IPS-18c (cell line): Measurements from ENCODE around the gene MCRIP2.
"Not testable (repeated sequence)": the region's sequence is repeated elsewhere in the genome, so short reads cannot be mapped to it uniquely, and the experiment has no call there.

Experiments
- H3K4me3 ChIP-seq: 2 replicates; pipeline ENCODE4 v1.7.0; 2013; ENCODE audit warnings: low read depth, mild to moderate bottlenecking, low read length, moderate library complexity; ENCODE audit not compliant: insufficient read depth
- H3K9me3 ChIP-seq: one replicate; pipeline ENCODE4 v1.6.1; 2013; ENCODE audit warnings: mild to moderate bottlenecking, low read length, moderate library complexity; ENCODE audit not compliant: control insufficient read depth, insufficient read depth

The MCRIP2 gene, protein sequence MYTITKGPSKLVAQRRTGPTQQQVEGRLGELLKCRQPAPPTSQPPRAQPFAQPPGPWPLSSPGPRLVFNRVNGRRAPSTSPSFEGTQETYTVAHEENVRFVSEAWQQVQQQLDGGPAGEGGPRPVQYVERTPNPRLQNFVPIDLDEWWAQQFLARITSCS

DNA sequence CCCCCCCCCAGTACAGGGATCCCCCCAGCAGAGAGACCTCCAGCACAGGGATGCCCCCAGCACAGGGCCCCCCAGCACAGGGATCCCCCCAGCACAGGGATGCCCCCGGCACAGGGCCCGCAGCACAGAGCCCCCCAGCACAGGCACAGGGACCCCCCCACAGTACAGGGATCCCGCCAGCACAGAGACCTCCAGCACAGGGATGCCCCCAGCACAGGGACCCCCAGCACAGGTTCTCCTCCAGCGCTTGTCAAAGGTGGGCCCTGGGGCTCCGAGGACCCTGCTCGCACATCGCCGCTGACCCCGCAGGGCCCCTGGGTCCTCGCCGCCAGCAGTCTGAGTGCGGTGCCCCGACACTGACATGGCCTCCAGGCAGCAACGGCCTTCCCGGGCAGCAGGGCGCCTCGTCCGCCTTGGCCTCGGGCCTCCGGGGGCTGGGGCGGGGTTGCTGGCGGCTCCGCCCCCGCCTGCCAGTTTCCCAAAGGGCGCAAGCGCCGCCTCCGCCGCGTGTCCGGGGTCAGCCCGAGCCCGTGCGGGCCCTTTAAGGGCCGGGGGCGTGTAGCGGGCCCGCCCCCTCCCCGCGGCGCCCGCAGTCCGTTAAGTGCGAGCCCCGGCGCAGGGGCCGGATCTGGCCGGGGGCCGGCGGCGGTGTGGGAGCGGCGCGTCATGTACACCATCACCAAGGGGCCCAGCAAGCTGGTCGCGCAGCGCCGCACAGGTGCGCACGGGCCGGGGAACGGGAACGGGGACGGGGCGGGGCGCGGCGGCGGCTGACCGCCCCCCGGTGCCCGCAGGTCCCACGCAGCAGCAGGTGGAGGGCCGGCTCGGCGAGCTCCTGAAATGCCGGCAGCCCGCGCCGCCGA lies at the start of gene MCRIP2:
Gene MCRIP2 (plus strand): TSS at position 503 of the 863 bp plus-strand sequence. CDS start 164 bp downstream, at position 667.
- Histone ChIP-seq H3K9me3 (no peaks in the 10 kb centered on the region), H3K4me3 (peak within 1 kb of the TSS; percentile 72)

DNA sequence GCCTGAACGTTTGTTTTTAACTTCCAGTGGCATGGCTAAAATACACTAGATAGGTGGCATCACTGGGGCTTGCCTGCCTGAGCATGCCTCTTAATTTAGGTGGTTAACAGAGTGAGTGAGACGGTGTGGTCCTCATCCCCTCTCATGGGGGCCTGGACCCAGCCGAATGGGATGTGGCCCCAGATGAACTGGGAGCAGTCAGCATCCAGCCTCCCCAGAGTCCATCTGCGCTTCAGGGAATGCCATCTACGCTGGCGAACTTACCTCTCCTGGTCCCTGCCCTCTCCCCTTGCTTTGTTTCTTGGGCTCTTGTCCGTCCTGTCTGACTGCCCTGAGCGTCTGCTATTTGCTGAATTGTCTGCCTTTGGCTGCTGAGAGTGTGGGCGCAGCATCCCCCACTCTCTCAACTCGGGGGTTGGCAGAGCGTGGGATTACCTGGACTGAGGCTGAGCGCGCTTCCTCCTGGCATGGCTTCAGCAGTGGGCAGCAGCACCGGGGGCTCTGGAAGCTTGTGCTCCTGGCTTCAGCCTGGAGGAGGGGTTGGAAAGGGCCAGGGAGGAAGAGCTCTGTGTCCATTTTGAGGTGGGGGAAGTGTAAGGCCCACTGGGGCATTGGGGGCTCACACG lies 49.6 kb upstream of the MCRIP2 start:
- H3K9me3 ChIP-seq = no peaks in the 10 kb centered on the region
- H3K4me3 ChIP-seq = no peak overlapping the region

DNA sequence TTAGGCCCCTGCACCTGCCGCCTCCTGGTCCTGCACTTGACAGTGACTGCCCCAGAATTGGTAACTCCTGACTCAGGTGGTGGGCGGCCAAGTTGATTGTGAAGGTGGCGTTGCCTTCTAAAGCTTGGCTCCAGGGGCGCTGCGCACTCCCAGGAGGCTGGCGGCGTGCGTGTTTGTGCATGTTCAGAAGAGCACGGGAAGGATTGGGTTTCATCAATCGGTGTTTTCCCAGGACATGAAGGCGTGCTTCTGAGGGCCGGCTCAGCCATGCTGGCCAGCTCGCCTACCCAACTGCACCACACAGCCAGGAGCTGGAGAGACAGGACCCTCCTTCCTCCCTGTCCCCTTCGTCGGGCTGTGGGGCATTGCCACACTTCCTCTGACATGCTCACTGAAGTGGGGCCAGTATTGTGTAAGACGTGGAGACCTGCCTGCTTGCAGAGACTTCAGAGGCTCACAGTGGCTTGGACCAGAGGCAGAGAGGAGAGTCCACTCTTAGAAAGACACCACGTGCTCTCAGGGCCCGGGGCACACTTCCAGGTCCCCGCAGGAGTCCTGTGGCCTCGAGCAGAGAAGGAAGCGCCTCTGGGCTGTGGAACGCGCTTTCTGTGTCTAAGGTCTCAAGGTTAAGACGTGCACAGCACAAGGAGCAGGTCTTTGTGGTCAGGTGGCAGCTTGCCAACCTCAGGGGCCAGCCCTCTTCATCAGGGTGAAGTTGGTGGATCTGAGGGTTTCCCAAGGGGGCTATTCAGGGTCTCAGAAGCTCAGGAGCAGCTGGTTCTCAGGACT lies 48.9 kb upstream of the MCRIP2 start:
- Histone ChIP-seq H3K4me3 (no peak overlapping the region), H3K9me3 (no peaks in the 10 kb centered on the region)

DNA sequence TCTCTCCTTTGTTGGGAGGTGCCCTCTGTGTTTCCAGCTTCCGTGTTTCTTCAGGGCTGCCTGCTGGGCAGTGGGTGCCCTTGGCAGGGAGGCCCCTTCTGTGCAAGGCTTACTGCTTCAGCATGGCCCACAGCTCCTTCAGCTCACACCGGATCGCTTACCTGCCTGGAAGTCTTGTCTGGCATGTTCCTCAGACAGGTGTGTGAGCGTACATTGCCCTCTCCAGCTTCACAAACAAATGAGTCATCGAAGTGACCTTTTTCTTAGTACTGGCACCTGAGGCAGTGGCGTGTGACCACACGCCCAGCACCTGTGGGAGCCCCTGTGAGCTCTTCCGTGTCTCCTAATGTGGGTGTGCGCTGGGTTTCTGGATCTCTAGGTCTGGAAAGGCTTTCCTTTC lies 48.2 kb upstream of the MCRIP2 start:
- Histone ChIP-seq H3K4me3 (no peak overlapping the region), H3K9me3 (no peaks in the 10 kb centered on the region)

DNA sequence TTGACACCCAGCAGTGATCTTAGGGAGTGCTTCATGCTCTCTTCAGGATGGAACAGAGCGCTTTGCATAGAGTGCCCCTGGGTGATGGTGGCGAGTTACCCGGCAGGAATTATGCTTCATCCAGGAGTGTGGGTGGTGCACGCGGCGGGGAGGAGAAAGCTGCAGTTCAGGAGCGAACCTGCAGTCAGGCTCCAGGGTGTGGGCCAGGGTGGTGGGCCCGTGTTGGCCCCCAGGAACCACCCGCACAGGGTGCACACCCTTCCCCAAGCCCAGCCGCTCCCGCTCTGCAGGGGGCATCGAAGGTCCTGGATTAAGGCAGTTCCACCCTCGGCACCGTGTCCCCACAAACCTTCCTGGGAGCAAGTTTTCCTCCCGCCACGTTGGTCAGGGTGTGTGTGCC lies 47.8 kb upstream of the MCRIP2 start:
- Histone ChIP-seq H3K4me3 (no peak overlapping the region), H3K9me3 (no peaks in the 10 kb centered on the region)

DNA sequence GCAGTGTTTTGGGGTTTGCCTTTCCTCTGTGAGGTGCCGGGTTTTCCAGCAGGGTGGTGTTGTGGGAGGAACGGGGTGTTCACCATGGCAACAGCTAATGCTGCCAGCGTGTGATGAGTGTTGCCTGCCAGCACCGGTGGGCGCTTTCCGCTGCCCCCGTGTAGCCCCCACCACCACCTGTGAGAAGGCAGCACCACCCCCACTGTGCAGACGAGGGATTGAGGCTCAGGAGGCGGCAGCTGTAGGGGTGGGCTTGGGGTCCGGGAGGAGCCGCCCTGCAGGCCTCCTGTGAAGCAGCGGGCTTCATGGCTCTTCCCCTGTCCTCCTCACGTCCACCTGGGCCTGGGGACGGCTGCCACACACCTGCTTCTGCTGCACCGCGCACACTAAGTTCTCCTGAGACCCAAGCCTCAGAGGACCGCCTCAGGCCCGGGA lies 46.5 kb upstream of the MCRIP2 start:
- no peak overlapping the region for H3K4me3 ChIP-seq
- no peaks in the 10 kb centered on the region for H3K9me3 ChIP-seq

DNA sequence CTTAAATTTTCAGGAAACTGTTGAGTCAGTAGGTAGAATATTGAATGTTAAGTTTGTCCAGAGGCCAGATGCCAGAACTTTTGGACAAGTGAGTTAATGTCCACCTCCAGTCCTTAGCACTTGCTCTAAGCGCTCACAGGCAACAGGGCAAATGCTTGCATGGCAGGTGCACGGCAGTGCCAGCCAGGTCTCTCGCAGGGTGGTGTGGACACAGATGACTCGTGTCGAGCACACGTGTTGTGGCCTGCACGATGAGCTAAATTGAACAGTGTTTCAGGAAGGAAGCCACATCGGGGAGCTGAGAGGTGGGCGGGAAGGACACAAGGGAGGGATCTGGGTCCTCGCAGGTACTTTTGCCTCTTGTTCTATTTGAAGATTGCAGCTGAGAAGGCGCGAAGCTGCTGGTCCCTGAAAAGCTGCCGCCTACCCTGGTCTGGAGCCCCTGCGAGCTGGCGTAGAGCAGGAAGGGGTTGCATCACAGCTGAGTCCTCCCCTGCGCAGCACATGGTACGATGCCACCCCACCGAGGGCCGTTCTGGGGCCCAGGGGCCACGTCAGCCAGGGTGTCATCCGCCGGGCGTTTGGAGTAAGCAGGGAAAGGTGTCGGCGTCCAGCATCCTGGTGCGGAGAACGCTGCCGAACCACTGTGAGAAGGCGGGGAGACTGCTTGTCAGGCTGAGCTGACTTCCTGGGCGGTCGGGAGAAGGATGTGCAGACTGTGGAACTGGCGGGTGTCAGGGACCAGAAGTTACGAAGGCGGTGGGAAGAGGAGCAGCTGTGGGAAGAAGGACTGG lies 45.5 kb upstream of the MCRIP2 start:
- H3K9me3 ChIP-seq = no peaks in the 10 kb centered on the region

DNA sequence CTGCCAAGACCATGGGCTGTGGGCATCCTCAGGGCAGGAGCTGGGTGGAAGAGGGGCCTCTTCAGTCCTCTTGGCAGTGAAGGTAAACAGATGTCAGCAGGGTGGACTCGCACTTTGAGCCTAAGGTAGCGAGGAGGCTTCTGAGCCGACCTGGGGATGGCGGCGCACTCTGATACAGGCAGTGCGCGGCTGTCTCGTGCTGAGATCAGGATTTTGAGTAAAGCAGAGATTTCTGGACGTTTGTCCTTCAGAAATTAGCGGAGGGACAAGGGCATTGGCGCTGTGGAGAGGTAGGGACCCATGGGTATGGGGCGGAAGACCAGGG lies 44.9 kb upstream of the MCRIP2 start:
- Histone ChIP-seq H3K9me3 (no peaks in the 10 kb centered on the region), H3K4me3 (no peak overlapping the region)

More for the DNA sequence above, 45.5 kb upstream of the MCRIP2 start:
- H3K4me3 ChIP-seq = no peak overlapping the region

DNA sequence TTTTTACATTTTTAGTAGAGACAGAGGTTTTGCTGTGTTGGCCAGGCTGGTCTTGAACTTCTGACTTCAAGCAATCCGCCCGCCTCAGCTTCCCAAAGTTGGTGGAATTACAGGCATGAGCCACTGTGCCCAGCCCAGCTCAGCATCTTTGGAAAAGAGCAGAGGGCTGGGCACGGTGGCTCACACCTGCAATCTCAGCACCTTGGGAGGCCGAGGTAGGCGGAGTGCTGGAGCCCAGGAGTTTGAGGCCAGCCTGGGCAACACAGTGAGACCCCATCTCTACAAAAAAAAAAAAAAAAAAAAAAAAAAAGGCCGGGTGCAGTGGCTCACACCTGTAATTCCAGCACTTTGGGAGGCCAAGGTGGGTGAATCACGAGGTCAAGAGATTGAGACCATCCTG lies 44.0 kb upstream of the MCRIP2 start:
- not testable (repeated sequence) for H3K9me3 ChIP-seq, H3K4me3 ChIP-seq

DNA sequence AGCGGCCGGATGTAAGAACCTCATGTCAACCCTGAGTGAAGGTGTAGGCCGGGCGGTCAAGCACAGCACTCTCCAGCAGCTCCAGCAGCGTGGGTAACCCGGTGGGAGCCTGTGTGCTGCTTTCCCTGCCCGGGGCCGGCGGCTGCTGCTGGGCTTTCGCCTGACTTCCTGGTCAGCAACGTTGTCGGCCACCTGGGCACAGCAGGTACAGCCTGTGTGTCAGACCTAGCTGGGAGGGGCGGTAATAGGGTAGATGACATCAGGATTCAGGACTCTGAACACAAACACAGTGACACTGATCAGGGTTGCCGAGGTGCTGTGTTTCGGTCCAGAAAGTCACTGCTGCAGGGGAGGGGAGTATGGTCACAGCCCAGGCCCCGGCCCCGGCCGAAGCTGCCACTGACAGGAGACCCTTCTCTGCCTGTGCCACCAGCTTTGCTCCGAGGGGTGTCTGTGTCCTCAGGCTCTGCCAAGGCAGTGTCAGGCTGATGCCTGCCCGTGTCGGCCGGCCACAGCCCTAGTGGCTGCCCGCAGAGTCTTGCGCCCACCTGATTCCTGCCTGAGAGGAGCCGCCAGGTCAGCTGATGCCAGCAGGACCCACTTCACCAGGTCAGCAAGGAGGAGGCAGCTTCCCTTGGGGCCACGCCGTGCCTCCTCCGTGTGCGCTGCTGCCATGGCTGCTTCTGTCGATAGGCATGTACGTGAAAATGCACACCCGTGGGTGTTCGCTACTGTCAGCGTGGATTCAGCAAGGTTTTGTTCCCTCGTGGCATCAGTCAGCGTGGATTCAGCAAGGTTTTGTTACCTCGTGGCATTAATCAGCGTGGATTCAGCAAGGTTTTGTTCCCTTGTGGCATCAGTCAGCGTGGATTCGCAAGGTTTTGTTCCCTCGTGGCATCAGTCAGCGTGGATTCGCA lies 42.5 kb upstream of the MCRIP2 start:
- no peak overlapping the region for H3K4me3 ChIP-seq
- H3K9me3 ChIP-seq = no peaks in the 10 kb centered on the region

DNA sequence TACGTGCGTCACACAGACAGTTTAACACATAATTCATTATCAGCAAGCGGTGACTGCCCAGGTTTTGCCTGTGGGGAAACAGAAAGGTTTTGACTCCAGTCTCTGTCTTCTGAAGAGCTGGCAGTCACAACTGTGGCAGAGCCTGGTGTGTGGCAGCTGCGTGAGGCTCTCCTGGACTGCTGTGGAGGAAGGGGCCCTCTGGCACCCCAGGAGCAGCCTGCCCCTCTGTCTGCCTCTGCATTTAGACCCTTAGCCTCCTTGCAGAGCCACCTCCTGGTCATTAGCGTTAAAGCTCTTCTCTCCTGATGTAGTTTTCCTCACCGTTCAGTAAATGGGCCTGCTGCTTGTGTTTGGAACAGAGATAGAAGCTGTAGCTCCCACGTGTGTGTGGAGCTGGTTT lies 40.8 kb upstream of the MCRIP2 start:
- no peak overlapping the region for H3K4me3 ChIP-seq
- peaks cover 3% of the 10 kb centered on the region for H3K9me3 ChIP-seq

DNA sequence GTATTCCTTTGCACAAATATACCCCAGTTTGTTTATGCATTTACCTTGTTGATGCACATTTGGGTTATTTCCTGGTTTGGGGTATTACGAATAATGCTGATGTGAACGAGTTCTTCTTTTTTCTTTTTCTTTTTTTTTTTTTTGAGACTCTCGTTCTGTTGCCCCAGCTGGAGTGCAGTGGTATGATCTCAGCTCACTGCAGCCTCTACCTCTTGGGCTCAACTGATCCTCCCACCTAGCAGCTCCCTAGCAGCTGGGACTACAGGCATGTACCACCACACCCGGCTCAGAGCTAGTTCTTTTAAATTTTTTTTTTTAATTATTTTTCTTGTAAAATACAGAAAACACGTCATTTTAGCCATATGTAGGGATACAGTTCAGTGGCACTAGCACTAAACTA lies 37.7 kb upstream of the MCRIP2 start:
- Histone ChIP-seq H3K4me3 (no peak overlapping the region), H3K9me3 (peaks cover 3% of the 10 kb centered on the region)

DNA sequence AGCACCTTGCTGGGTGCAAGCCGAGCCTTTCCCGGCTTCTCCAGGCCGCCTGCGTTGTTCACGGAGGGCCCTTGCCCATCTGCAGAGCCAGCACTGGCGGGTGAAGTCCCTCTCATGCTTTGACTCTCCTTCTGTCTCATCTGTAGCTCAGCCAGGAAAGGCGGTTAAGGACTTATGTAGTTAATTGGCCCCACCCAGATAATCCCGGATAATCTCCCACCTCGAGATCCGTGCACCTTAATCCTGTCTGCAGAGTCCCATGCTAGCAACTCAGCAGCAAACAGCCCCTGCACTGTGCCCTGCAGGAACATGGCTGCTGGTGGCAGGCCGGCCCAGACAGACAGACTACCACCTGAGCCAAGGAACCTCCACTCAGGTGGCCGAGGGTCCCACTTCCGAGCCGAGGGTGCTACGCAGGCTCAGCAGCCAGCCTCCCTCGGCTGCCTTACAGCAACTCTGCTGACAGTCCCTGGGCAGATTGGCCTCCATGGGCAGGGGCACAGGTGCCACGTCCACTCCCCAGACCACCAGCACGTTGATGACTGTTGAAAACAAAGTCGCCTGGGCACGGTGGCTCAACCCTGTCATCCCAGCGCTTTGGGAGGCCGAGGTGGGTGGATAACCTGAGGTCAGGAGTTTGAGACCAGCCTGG lies 34.8 kb upstream of the MCRIP2 start:
- H3K9me3 ChIP-seq = peaks cover 3% of the 10 kb centered on the region

DNA sequence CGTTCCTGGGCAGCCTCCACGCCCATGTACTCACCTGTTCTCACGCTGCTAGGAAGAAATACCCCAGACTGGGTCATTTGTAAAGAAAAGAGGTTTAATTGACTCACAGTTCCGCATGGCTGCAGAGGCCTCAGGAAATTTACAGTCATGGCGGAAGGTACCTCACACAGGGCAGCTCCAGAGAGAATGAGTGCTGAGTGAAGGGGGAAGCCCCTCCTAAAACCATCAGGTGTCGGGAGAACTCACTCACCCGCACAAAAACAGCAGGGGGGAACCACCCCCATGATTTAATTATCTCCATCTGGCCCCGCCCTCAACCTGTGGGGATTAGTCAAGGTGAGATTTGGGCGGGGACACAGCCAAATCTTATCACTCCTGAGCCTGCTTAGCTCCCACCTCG lies 33.6 kb upstream of the MCRIP2 start:
- Histone ChIP-seq H3K9me3 (peaks cover 3% of the 10 kb centered on the region), H3K4me3 (no peak overlapping the region)

More for the DNA sequence above, 34.8 kb upstream of the MCRIP2 start:
- H3K4me3 ChIP-seq = no peak overlapping the region

DNA sequence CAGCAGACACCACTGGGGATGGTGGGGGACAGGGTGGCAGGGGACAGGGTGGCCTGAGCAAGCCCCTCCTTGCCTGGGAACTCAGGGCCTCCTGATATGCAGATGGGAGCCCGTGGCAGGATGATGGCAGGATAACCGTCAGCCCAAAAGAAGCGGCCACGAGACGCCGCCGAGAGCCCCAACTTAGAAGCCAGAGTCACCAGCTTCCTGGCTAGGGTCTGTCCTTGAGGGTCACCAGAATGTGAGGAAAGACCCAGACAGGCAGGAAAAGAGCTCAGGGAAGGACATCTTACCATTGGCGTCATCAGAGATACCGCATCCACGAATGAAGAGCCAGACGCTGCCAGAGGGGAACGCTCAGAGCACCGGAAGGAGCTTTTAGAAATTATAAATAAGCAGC lies 32.3 kb upstream of the MCRIP2 start:
- no peak overlapping the region for H3K4me3 ChIP-seq
- H3K9me3 ChIP-seq = peaks cover 3% of the 10 kb centered on the region

DNA sequence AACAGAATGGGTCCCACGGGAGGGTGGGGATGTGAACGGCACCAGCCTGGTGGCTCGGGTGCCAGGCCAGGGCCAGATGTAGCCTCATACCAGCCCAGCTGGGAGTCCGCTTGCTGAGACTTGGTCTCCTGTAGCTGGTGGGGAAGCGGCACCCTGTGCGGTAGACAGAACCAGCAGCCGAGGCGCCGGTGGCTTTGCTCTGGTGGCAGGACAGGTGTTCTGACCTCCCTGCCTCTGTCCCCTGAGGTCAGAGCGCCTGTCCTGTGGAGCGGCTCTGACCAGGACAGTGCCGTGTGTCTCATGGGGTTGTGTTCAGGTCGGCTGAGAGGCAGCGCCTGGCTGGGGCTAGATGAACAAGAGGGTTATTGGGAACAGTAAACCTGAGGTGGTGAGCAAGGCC lies 31.6 kb upstream of the MCRIP2 start:
- peaks cover under 1% of the 10 kb centered on the region for H3K9me3 ChIP-seq

More for the DNA sequence above, 31.6 kb upstream of the MCRIP2 start:
- no peak overlapping the region for H3K4me3 ChIP-seq
